Measurements from ENCODE around the gene HOOK1.

DNA sequence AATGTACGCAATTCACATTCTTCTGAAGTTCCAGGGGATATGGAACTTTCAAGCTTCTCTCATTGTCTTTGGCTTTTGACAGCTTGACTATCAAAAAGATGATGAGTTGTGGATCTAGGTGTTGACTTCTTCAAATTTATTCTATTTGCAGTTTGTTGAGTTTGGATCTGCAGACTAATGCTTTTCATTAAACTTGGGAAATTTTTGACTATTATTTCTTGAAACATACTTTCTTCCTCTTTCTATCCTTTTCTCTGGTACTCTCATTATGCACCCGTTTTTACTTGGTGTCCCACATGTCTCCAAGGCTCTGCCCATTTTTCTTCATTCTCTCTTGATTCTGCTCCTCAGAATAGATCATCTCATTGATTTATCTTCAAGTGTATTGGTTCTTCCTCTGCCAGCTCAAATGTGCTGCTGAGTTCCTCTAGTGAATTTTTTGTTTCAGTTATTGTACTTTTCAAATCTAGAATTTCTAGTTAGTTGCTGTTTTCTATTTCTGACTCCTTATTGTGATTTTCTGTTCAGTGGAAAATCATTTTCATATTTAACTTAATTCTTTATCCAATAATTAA lies 62.4 kb downstream of the HOOK1 start:
- TF ChIP-seq POLR2A (IDR thresholded peaks at IDR 0.05) (no peak), EP300 (IDR thresholded peaks at IDR 0.05) (no peak), POLR2AphosphoS5 (IDR thresholded peaks at IDR 0.05) (no peak)
- TF ChIP-seq, protein P1, sequence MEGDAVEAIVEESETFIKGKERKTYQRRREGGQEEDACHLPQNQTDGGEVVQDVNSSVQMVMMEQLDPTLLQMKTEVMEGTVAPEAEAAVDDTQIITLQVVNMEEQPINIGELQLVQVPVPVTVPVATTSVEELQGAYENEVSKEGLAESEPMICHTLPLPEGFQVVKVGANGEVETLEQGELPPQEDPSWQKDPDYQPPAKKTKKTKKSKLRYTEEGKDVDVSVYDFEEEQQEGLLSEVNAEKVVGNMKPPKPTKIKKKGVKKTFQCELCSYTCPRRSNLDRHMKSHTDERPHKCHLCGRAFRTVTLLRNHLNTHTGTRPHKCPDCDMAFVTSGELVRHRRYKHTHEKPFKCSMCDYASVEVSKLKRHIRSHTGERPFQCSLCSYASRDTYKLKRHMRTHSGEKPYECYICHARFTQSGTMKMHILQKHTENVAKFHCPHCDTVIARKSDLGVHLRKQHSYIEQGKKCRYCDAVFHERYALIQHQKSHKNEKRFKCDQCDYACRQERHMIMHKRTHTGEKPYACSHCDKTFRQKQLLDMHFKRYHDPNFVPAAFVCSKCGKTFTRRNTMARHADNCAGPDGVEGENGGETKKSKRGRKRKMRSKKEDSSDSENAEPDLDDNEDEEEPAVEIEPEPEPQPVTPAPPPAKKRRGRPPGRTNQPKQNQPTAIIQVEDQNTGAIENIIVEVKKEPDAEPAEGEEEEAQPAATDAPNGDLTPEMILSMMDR (IDR thresholded peaks at IDR 0.05) = no peak
